CD4-positive, alpha-beta memory T cell (primary cell): ENCODE results near the gene ULBP2. TPM values are rescaled to one million over a fixed set of nuclear protein-coding genes. Genes with fewer than 3 reads are reported as not detected.
"Not testable (repeated sequence)": the region's sequence is repeated elsewhere in the genome, so short reads cannot be mapped to it uniquely, and the experiment has no call there.

Experiments
- CTCF ChIA-PET: fragments of 350-600 bp; sonication (Branson Sonifier 250); formaldehyde crosslinking; loops from one replicate; lab custom pipeline; 2021; ENCODE audit warnings: inconsistent platforms; ENCODE audit not compliant: partially characterized antibody; lab: Charles Lee
- POLR2A ChIA-PET: fragments of 350-600 bp; sonication (Branson Sonifier 250); formaldehyde crosslinking; loops from one replicate; lab custom pipeline; 2021; ENCODE audit not compliant: partially characterized antibody; lab: Charles Lee
- DNase-seq, 5 donors: peaks; one replicate each; pipeline versions ENCODE4 v3.0.0 to v3.0.0-alpha.2; 2020 to 2022; ENCODE audit warnings: mixed read lengths in 1 of 5
- H3K27ac ChIP-seq: one replicate; pipeline ENCODE4 v1.7.0; 2013; ENCODE audit warnings: low read depth, low read length
- H3K27me3 ChIP-seq: 2 replicates; pipeline ENCODE4 v1.7.0; 2013; ENCODE audit warnings: mild to moderate bottlenecking, low read length, moderate library complexity; ENCODE audit not compliant: insufficient read depth
- H3K36me3 ChIP-seq: 2 replicates; pipeline ENCODE4 v1.7.0; 2013; ENCODE audit warnings: mild to moderate bottlenecking, low read length, moderate library complexity; ENCODE audit not compliant: insufficient read depth
- H3K4me1 ChIP-seq: 2 replicates; pipeline ENCODE4 v1.7.0; 2013; ENCODE audit warnings: mild to moderate bottlenecking, low read length, moderate library complexity; ENCODE audit not compliant: insufficient read depth
- H3K4me3 ChIP-seq, 2 donors: one replicate each; pipeline ENCODE4 v1.7.0; 2013; ENCODE audit warnings: low read length in 2 of 2, mild to moderate bottlenecking in 1 of 2
- H3K9me3 ChIP-seq, 2 donors: one replicate each; pipeline ENCODE4 v1.7.0; 2013; ENCODE audit warnings: low read length in 2 of 2, control low read depth in 1 of 2; ENCODE audit not compliant: control insufficient read depth in 1 of 2
- H3K27ac Mint-ChIP-seq, 7 donors: one replicate each; pipeline ENCODE4 v1.8.0; 2020 to 2021; ENCODE audit warnings: mixed read lengths in 7 of 7, mild to moderate bottlenecking in 6 of 7, inconsistent platforms in 3 of 7, moderate library complexity in 3 of 7
- H3K27me3 Mint-ChIP-seq, 2 donors: one replicate each; pipeline ENCODE4 v1.8.0; 2020 to 2021; ENCODE audit warnings: mixed read lengths in 2 of 2
- H3K36me3 Mint-ChIP-seq, 2 donors: one replicate each; pipeline ENCODE4 v1.8.0; 2020 to 2021; ENCODE audit warnings: mixed read lengths in 2 of 2, inconsistent platforms in 1 of 2, mild to moderate bottlenecking in 1 of 2
- H3K4me1 Mint-ChIP-seq, 4 donors: one replicate each; pipeline ENCODE4 v1.8.0; 2020 to 2021; ENCODE audit warnings: mixed read lengths in 4 of 4, mild to moderate bottlenecking in 1 of 4
- H3K4me3 Mint-ChIP-seq, 8 donors: one replicate each; pipeline ENCODE4 v1.8.0; 2020 to 2021; ENCODE audit warnings: mixed read lengths in 8 of 8, mild to moderate bottlenecking in 7 of 8, moderate library complexity in 6 of 8, inconsistent platforms in 3 of 8
- H3K9me3 Mint-ChIP-seq, 8 donors: one replicate each; pipeline ENCODE4 v1.8.0; 2020 to 2021; ENCODE audit warnings: mixed read lengths in 8 of 8, mild to moderate bottlenecking in 5 of 8, inconsistent platforms in 3 of 8, moderate library complexity in 1 of 8
- intact Hi-C: fragments of 100-400 bp; cut with micrococcal nuclease; formaldehyde crosslinking; loops from one replicate; pipeline ENCODE4 v1.15.1; 2023
- polyA plus RNA-seq, 2 donors: library from polyadenylated mRNA; unstranded; fragments of 300-500 nt; fragmentation: Illumina TruSeq; gene quantifications; one replicate each; pipeline ENCODE4 v1.2.3, GENCODE V29; 2021
- total RNA-seq, 2 experiments: library from RNA; stranded (reverse); gene quantifications; one replicate each; pipeline ENCODE4 v1.2.3, GENCODE V29; 2021

The ULBP2 gene
- total and polyA plus RNA-seq, 4 experiments from 2014 or later: 0.28 to 1.1 TPM; not detected in 2

DNA sequence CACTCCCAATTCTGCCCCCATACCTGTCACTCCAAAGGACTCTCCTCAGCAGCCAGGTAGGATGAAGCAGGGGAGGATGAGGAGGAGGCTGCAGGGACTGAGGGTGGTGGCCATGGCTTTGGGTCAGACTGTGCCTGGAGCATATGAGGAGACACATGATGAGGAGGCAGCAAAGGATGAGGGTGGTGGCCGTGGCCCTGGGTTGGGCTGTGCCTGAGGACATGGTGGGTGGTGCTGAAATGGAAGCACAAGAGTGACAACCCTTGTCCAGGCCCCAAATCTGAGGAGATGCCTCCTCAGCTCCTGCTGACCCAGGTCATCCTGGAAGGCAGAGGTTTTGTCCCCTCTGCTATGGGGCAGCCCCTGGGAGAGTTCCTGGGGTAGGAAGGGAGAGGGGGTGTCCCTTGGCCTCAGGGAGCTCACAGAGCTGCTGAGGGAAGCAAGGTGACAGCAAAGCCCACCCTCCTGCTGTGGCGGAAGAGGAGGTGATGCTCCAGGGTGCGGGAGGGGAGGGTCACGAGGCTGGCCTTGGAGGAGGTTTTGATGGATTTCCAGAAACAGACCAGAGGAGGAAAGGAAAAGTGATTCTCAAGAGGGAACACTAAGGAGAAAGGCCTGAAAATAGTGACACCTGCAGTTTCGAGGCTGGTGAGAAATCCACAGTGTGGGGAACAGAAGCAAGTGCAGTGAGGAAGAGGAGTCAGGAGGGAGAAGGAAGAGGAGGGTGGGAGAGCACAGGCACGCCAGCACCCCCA lies 23.5 kb upstream of the ULBP2 start:
- no peak overlapping the region for H3K4me3 Mint-ChIP-seq
- POLR2A ChIA-PET: no interaction called here
- DNase-seq: no peak
- H3K36me3 ChIP-seq: no peaks in the 10 kb centered on the region
- peaks cover 4 to 14% (median 12%) of the 10 kb centered on the region in 4 donors for H3K4me1 Mint-ChIP-seq
- H3K27me3 Mint-ChIP-seq: peaks cover 33 to 39% of the 10 kb centered on the region in 2 donors
- no peaks in the 10 kb centered on the region for H3K36me3 Mint-ChIP-seq
- H3K9me3 ChIP-seq: no peaks in the 10 kb centered on the region
- CTCF ChIA-PET: no interaction called here
- H3K4me1 ChIP-seq: peaks cover 11% of the 10 kb centered on the region
- no peak overlapping the region for H3K27ac ChIP-seq
- H3K27me3 ChIP-seq: peaks cover 6% of the 10 kb centered on the region
- intact Hi-C loops: no loop called here
- H3K4me3 ChIP-seq: no peak overlapping the region
- no peaks in the 10 kb centered on the region for H3K9me3 Mint-ChIP-seq
- no peak overlapping the region for H3K27ac Mint-ChIP-seq

GRCh38 chr6:149919126-149919833 lies 22.5 kb upstream of the ULBP2 start:
- H3K27ac Mint-ChIP-seq, H3K9me3 Mint-ChIP-seq, H3K4me3 Mint-ChIP-seq, CTCF ChIA-PET, H3K9me3 ChIP-seq, H3K36me3 Mint-ChIP-seq, H3K36me3 ChIP-seq, intact Hi-C loops, H3K27ac ChIP-seq, DNase-seq, H3K4me3 ChIP-seq, POLR2A ChIA-PET: not testable (repeated sequence)
- Histone ChIP-seq H3K4me1 (peaks cover 16% of the 10 kb centered on the region), H3K27me3 (peaks cover 14% of the 10 kb centered on the region)
- peaks cover 7 to 19% (median 14%) of the 10 kb centered on the region in 4 donors for H3K4me1 Mint-ChIP-seq
- peaks cover 35 to 47% of the 10 kb centered on the region in 2 donors for H3K27me3 Mint-ChIP-seq

GRCh38 chr6:149919834-149920225 lies 22.0 kb upstream of the ULBP2 start:
- Mint-ChIP-seq H3K4me3 (no peak overlapping the region), H3K36me3 (no peaks in the 10 kb centered on the region), H3K27me3 (peaks cover 38 to 52% of the 10 kb centered on the region in 2 donors), H3K9me3 (no peaks in the 10 kb centered on the region), H3K4me1 (peaks cover 7 to 24% (median 14%) of the 10 kb centered on the region in 4 donors), H3K27ac (no peak overlapping the region)
- CTCF ChIA-PET: no interaction called here
- Histone ChIP-seq H3K27me3 (peaks cover 18% of the 10 kb centered on the region), H3K27ac (no peak overlapping the region), H3K36me3 (no peaks in the 10 kb centered on the region), H3K4me1 (peaks cover 16% of the 10 kb centered on the region), H3K9me3 (no peaks in the 10 kb centered on the region), H3K4me3 (no peak overlapping the region)
- POLR2A ChIA-PET: no interaction called here
- DNase-seq: no peak
- intact Hi-C loops: no loop called here

- H3K4me3 ChIP-seq: no peak overlapping the region
- peaks cover 28% of the 10 kb centered on the region for H3K4me1 ChIP-seq
- peaks cover 11 to 36% (median 20%) of the 10 kb centered on the region in 4 donors for H3K4me1 Mint-ChIP-seq
- no peak for DNase-seq
- peaks cover 47 to 60% of the 10 kb centered on the region in 2 donors for H3K27me3 Mint-ChIP-seq
- no peaks in the 10 kb centered on the region for H3K36me3 ChIP-seq
- ChIA-PET CTCF (no interaction called here), POLR2A (no interaction called here)
- peaks cover 33% of the 10 kb centered on the region for H3K27me3 ChIP-seq
- no peak overlapping the region for H3K27ac Mint-ChIP-seq
- intact Hi-C loops: no loop called here
- no peaks in the 10 kb centered on the region for H3K9me3 Mint-ChIP-seq
- peak overlapping the region in 1 of 8 donors; percentile 67 for H3K4me3 Mint-ChIP-seq
- no peaks in the 10 kb centered on the region for H3K36me3 Mint-ChIP-seq
- H3K9me3 ChIP-seq: no peaks in the 10 kb centered on the region
- no peak overlapping the region for H3K27ac ChIP-seq
Measured at GRCh38 chr6:149921361-149921760, 20.5 kb upstream of the ULBP2 start.

DNA sequence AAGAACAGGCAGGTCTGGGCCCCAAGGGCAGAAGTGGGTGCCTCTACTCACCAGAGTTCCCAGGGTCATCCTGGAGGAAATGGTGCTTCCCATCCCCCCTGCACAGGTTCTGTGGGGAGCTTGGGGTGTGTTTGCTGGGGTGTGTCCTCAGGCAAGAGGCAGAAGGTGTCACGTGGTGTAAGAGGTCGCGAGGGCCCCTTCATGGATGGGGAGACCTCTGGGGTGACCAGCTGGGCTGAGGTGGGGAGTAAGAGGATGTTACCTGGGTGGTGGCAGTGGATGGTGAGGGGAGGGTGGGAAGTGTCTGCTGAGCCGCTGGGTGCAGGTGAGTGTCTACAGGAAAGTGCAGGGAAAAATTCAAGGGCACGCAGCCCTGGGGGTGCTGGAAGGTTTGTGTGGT lies 19.7 kb upstream of the ULBP2 start:
- H3K27ac ChIP-seq, H3K9me3 Mint-ChIP-seq, H3K4me3 ChIP-seq, H3K9me3 ChIP-seq, H3K36me3 ChIP-seq, DNase-seq, CTCF ChIA-PET, H3K36me3 Mint-ChIP-seq, POLR2A ChIA-PET, H3K27ac Mint-ChIP-seq: not testable (repeated sequence)
- intact Hi-C loops: loop anchor here (2.0 kb wide), 1 partner anchor 57 kb away; the partner anchor contains the start of gene LRP11
- Mint-ChIP-seq H3K27me3 (peaks cover 50 to 63% of the 10 kb centered on the region in 2 donors), H3K4me3 (peak overlapping the region; percentile 18 to 90 (median 64)), H3K4me1 (peaks cover 11 to 38% (median 21%) of the 10 kb centered on the region in 4 donors)
- H3K27me3 ChIP-seq: peaks cover 38% of the 10 kb centered on the region
- H3K4me1 ChIP-seq: peaks cover 29% of the 10 kb centered on the region

- H3K9me3 Mint-ChIP-seq: no peaks in the 10 kb centered on the region
- H3K27ac Mint-ChIP-seq: peak within 1 kb of the TSS in 4 of 7 donors; percentile 32 to 59 (median 34)
- intact Hi-C loops: loop anchor here (2.0 kb wide), 1 partner anchor 58 kb away; the partner anchor contains the start of gene LRP11
- Histone ChIP-seq H3K36me3 (no peaks in the 10 kb centered on the region), H3K4me3 (peak within 1 kb of the TSS; percentile 17 to 44), H3K9me3 (no peaks in the 10 kb centered on the region), H3K27me3 (peaks cover 38% of the 10 kb centered on the region), H3K4me1 (peaks cover 29% of the 10 kb centered on the region), H3K27ac (no peak within 1 kb of the TSS)
- DNase-seq: peak; percentile 76 to 94 (median 81)
- peak within 1 kb of the TSS; percentile 82 to 91 (median 88) for H3K4me3 Mint-ChIP-seq
- H3K27me3 Mint-ChIP-seq: peaks cover 57 to 69% of the 10 kb centered on the region in 2 donors
- POLR2A ChIA-PET: no interaction called here
- CTCF ChIA-PET: no interaction called here
- H3K36me3 Mint-ChIP-seq: no peaks in the 10 kb centered on the region
- peaks cover 11 to 38% (median 21%) of the 10 kb centered on the region in 4 donors for H3K4me1 Mint-ChIP-seq
Measured at GRCh38 chr6:149922642-149923326, 19.0 kb upstream of the ULBP2 start, which contains the start of gene RAET1G. TSS of gene RAET1G (minus strand) at chr6:149923121. CDS start at chr6:149923010, 111 bp downstream.
